Neural progenitor cell (in vitro differentiated cells): Measurements from ENCODE around the gene CDHR2. TPM values are rescaled to one million over a fixed set of nuclear protein-coding genes. Genes with fewer than 3 reads are reported as not detected.
"Not testable (repeated sequence)": the region's sequence is repeated elsewhere in the genome, so short reads cannot be mapped to it uniquely, and the experiment has no call there.

Source experiments
- DNase-seq: peaks from one replicate; pipeline ENCODE4 v3.0.0-alpha.2; 2016; ENCODE audit warnings: low spot score
- H2AFZ ChIP-seq: fragments of 200-600 bp; sonication (generic); replicated peaks from 2 replicates; pipeline ENCODE4 v1.6.1; 2016; ENCODE audit warnings: antibody characterized with exemption
- H3F3A ChIP-seq: fragments of 200-600 bp; sonication (generic); 2 replicates; pipeline ENCODE4 v1.6.1; 2016; ENCODE audit warnings: antibody characterized with exemption, low read depth
- H3K27ac ChIP-seq: fragments of 200-600 bp; sonication (generic); 2 replicates; pipeline ENCODE4 v1.5.1; 2016; ENCODE audit warnings: mild to moderate bottlenecking
- H3K27me3 ChIP-seq: fragments of 200-600 bp; sonication (generic); 2 replicates; pipeline ENCODE4 v1.6.1; 2016; ENCODE audit warnings: mild to moderate bottlenecking, moderate library complexity
- H3K36me3 ChIP-seq: fragments of 200-600 bp; sonication (generic); 2 replicates; pipeline ENCODE4 v1.5.1; 2016
- H3K4me1 ChIP-seq: fragments of 200-600 bp; sonication (generic); 2 replicates; pipeline ENCODE4 v1.6.1; 2016; ENCODE audit warnings: mixed run types
- H3K4me2 ChIP-seq: fragments of 200-600 bp; sonication (generic); 2 replicates; pipeline ENCODE4 v1.6.1; 2016
- H3K4me3 ChIP-seq: fragments of 200-600 bp; sonication (generic); 2 replicates; pipeline ENCODE4 v1.5.1; 2016
- H3K79me2 ChIP-seq: fragments of 200-600 bp; sonication (generic); 2 replicates; pipeline ENCODE4 v1.6.1; 2016; ENCODE audit warnings: low read depth
- H3K9ac ChIP-seq: fragments of 200-600 bp; sonication (generic); 2 replicates; pipeline ENCODE4 v1.6.1; 2016
- H3K9me3 ChIP-seq: fragments of 200-600 bp; sonication (generic); 2 replicates; pipeline ENCODE4 v1.5.1; 2016; ENCODE audit warnings: low read depth
- H4K20me1 ChIP-seq: fragments of 200-600 bp; sonication (generic); 2 replicates; pipeline ENCODE4 v1.6.1; 2016; ENCODE audit warnings: low read depth
- H3K27ac Mint-ChIP-seq: 3 replicates; pipeline ENCODE4 v1.8.0; 2021; ENCODE audit warnings: mixed read lengths
- H3K27me3 Mint-ChIP-seq: 2 replicates; pipeline ENCODE4 v1.8.0; 2022; ENCODE audit warnings: low read depth, mild to moderate bottlenecking, inconsistent platforms, moderate library complexity, mixed read lengths; ENCODE audit not compliant: insufficient read depth
- H3K36me3 Mint-ChIP-seq: 3 replicates; pipeline ENCODE4 v1.8.0; 2021; ENCODE audit warnings: mixed read lengths
- H3K4me1 Mint-ChIP-seq: 3 replicates; pipeline ENCODE4 v1.8.0; 2021; ENCODE audit warnings: mixed read lengths
- H3K4me3 Mint-ChIP-seq: 3 replicates; pipeline ENCODE4 v1.8.0; 2021; ENCODE audit warnings: mild to moderate bottlenecking, moderate library complexity, mixed read lengths
- H3K9me3 Mint-ChIP-seq: 3 replicates; pipeline ENCODE4 v1.8.0; 2020; ENCODE audit warnings: mixed read lengths
- EZH2 ChIP-seq: fragments of 200-600 bp; sonication (generic); IDR thresholded peaks from 2 replicates; pipeline ENCODE4 v1.6.1; 2017; ENCODE audit warnings: antibody characterized with exemption, mild to moderate bottlenecking, moderate library complexity
- EZH2phosphoT487 ChIP-seq: fragments of 200-600 bp; sonication (generic); IDR thresholded peaks from 2 replicates; pipeline ENCODE4 v1.6.1; 2017; ENCODE audit warnings: antibody characterized with exemption
- total RNA-seq: library from RNA; depleted of rRNA; stranded (reverse); fragments of >200 nt; gene quantifications from 2 replicates; pipeline ENCODE4 v1.2.3, GENCODE V29; 2015; ENCODE audit warnings: low replicate concordance
- TF ChIP-seq, protein P1 (sequence below): fragments of 200-600 bp; sonication (generic); IDR thresholded peaks from 2 replicates; pipeline ENCODE4 v1.5.1; 2017; ENCODE audit warnings: antibody characterized with exemption, mild to moderate bottlenecking

CDHR2 gene
- total RNA-seq, 1 donor from 2014 or later: not detected

GRCh38 chr5:176596689-176597416 is 47.7 kb downstream of the CDHR2 start:
- Histone ChIP-seq H3K9ac (no peak overlapping the region), H3K4me1 (no peaks in the 10 kb centered on the region), H3K27ac (no peak overlapping the region), H3K4me2 (peak overlapping the region; percentile 62), H2AFZ (peak overlapping the region; percentile 72), H3K9me3 (no peaks in the 10 kb centered on the region), H3F3A (peaks cover 4% of the 10 kb centered on the region), H3K27me3 (peaks cover 24% of the 10 kb centered on the region), H3K36me3 (no peaks in the 10 kb centered on the region), H4K20me1 (no peaks in the 10 kb centered on the region), H3K4me3 (peak overlapping the region; percentile 42), H3K79me2 (no peaks in the 10 kb centered on the region)
- peak; percentile 79 for DNase-seq
- peaks cover 4% of the 10 kb centered on the region for H3K4me1 Mint-ChIP-seq
- H3K27me3 Mint-ChIP-seq: peaks cover 9% of the 10 kb centered on the region
- H3K9me3 Mint-ChIP-seq: no peaks in the 10 kb centered on the region
- H3K36me3 Mint-ChIP-seq: peaks cover 10% of the 10 kb centered on the region
- no peak overlapping the region for H3K4me3 Mint-ChIP-seq
- H3K27ac Mint-ChIP-seq: no peak overlapping the region
- no peak for TF ChIP-seq EZH2
- TF ChIP-seq, protein P1, sequence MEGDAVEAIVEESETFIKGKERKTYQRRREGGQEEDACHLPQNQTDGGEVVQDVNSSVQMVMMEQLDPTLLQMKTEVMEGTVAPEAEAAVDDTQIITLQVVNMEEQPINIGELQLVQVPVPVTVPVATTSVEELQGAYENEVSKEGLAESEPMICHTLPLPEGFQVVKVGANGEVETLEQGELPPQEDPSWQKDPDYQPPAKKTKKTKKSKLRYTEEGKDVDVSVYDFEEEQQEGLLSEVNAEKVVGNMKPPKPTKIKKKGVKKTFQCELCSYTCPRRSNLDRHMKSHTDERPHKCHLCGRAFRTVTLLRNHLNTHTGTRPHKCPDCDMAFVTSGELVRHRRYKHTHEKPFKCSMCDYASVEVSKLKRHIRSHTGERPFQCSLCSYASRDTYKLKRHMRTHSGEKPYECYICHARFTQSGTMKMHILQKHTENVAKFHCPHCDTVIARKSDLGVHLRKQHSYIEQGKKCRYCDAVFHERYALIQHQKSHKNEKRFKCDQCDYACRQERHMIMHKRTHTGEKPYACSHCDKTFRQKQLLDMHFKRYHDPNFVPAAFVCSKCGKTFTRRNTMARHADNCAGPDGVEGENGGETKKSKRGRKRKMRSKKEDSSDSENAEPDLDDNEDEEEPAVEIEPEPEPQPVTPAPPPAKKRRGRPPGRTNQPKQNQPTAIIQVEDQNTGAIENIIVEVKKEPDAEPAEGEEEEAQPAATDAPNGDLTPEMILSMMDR: peak; percentile 41

DNA sequence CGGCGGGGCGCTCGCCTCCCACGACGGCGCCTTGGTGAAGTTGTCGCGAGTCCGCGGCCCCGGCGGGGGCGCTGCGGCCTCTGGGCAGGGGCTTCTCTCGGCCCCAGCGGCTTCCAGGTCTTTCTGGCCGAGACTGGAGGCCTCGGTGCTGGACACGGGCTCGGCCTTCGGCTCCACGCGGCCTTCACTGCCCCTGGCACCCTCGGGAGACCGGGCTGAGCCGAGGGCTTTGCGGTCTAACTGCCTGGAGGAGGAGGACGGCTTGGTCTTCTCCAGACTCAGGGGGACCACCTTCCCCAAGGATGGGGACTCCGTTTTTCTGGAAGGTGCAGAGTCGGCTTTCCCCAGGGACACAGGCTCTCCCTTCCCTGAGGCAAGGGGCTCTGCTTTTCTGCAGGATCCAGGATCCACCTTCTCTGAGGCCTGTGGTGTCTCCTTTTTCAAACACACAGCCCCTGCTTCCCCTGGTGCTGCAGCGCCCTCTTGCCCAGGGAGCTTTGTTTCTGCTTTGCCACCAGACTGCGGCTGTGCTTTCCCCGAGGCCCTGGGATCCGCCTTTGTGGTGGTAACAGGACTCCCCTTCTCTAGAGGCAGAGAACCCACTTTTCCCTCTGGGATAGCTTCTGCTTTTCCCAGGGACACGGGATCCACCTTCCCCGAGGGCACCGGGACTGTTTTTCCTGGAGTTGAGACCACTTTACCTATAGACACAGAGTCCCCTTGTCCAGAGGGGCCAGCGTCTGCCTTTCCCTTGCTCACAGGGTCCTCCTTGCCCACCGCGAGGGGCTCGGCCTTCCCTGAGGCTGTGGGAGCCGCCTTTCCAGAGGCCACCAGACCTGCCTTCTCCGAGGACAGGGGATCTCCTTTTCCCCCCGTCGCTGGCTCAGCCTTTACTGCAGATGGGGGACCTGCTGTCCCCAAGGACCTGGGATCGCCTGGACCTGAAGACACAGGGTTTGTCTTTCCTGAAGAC is 48.6 kb downstream of the CDHR2 start:
- peaks cover 12% of the 10 kb centered on the region for H3K4me1 Mint-ChIP-seq
- no peak overlapping the region for H3K4me3 Mint-ChIP-seq
- Histone ChIP-seq H4K20me1 (no peaks in the 10 kb centered on the region), H3K27ac (no peak overlapping the region), H3K4me3 (no peak overlapping the region), H3K36me3 (no peaks in the 10 kb centered on the region), H2AFZ (no peak overlapping the region), H3K27me3 (peaks cover 24% of the 10 kb centered on the region), H3K4me2 (peak overlapping the region; percentile 62), H3K79me2 (no peaks in the 10 kb centered on the region), H3K9ac (no peak overlapping the region), H3F3A (peaks cover 4% of the 10 kb centered on the region), H3K9me3 (no peaks in the 10 kb centered on the region), H3K4me1 (no peaks in the 10 kb centered on the region)
- DNase-seq: no peak
- H3K27ac Mint-ChIP-seq: no peak overlapping the region
- peaks cover 9% of the 10 kb centered on the region for H3K27me3 Mint-ChIP-seq
- H3K9me3 Mint-ChIP-seq: no peaks in the 10 kb centered on the region
- TF ChIP-seq, protein P1: no peak
- no peak for TF ChIP-seq EZH2phosphoT487
- no peak for TF ChIP-seq EZH2
- peaks cover 10% of the 10 kb centered on the region for H3K36me3 Mint-ChIP-seq

- Mint-ChIP-seq H3K4me1 (peaks cover 26% of the 10 kb centered on the region), H3K27ac (peak overlapping the region; percentile 79)
Observed at GRCh38 chr5:176599749-176600430, 50.7 kb downstream of the CDHR2 start.

More at GRCh38 chr5:176599749-176600430, 50.7 kb downstream of the CDHR2 start:
- H4K20me1 ChIP-seq, H3K9ac ChIP-seq, H3K9me3 Mint-ChIP-seq, H3K4me3 Mint-ChIP-seq, H3F3A ChIP-seq, H3K36me3 Mint-ChIP-seq, H3K4me1 ChIP-seq, H3K27me3 Mint-ChIP-seq, H3K36me3 ChIP-seq, H2AFZ ChIP-seq, H3K4me2 ChIP-seq, H3K27ac ChIP-seq, DNase-seq, H3K4me3 ChIP-seq, H3K79me2 ChIP-seq, H3K9me3 ChIP-seq: not testable (repeated sequence)
- peaks cover 24% of the 10 kb centered on the region for H3K27me3 ChIP-seq
